ENCODE data around the gene PIK3CD.

DNA sequence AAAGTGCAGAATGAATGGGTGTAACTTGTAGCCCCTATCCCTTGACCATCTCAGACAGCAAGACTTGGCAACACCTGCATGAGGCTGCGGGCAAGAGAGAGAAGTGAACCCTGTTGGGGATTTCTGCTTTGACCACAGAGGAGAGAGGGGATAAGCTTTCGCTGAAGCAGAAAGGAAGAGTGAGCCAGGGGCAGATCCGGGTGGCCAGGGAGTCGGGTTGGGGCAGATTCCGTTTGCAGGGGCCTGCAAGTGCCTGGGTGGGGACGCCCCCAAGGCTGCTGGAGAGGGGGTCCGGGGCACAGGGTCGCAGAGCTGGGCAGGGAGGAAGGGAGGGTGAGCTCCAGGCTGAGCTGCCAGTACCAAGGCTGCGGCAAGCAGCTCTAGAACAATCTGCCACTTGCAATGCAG, 25.3 kb upstream of the PIK3CD start:
- TF ChIP-seq CTCF (IDR thresholded peaks at IDR 0.05 in 8 of 11, conservative IDR thresholded peaks at IDR 0.05 in 3 of 11) (no peak), POLR2A (IDR thresholded peaks at IDR 0.05) (no peak), POLR2AphosphoS5 (IDR thresholded peaks at IDR 0.05) (peak in 2 of 3 donors; percentile 24 to 51)
